Measurements from ENCODE around the gene IMMP2L. TPM values are rescaled to one million over a fixed set of nuclear protein-coding genes. Genes with fewer than 3 reads are reported as not detected.
A peak's percentile ranks its signal among the peaks of the same experiment; 100 is the strongest.

Gene IMMP2L
- total and polyA plus RNA-seq, 4 donors: 9.2 to 34.7 (median 11.1) TPM

- TF ChIP-seq CTCF (IDR thresholded peaks at IDR 0.05; ENCODE audit: control extremely low read depth, extremely low read depth): no peak
- H3K9ac ChIP-seq (ENCODE audit: insufficient read depth in 1 of 2, low read length in 2 of 2): no peak overlapping the region
- no peak overlapping the region for H3K27ac ChIP-seq (ENCODE audit: low read depth in 1 of 2, low read length in 1 of 2)
- DNase-seq (peak in 2 of 3 donors; percentile 64 to 74), ATAC-seq (ENCODE audit: insufficient read depth, low FRiP score) (no peak)
- H3K4me3 ChIP-seq: no peak overlapping the region
- no peaks in the 10 kb centered on the region for H3K36me3 ChIP-seq (ENCODE audit: control insufficient read depth in 4 of 4, insufficient read depth in 4 of 4, low read length in 4 of 4)
- peaks cover 0 to 14% (median 1%) of the 10 kb centered on the region in 5 donors for H3K4me1 ChIP-seq (ENCODE audit: control insufficient read depth in 5 of 5, insufficient read depth in 5 of 5, low read length in 5 of 5)
- no peaks in the 10 kb centered on the region for H3K9me3 ChIP-seq (ENCODE audit: control insufficient read depth in 4 of 4, insufficient read depth in 3 of 4, low read length in 3 of 4)
- H3K27me3 ChIP-seq (ENCODE audit: control insufficient read depth in 3 of 3, insufficient read depth in 3 of 3, low read length in 2 of 3): no peaks in the 10 kb centered on the region
- 70 to 77% methylated on average over 3 of the region's 3 CpGs for WGBS, 2 donors
Observed at GRCh38 chr7:110888641-110889040, 673.7 kb downstream of the IMMP2L start.

- Histone ChIP-seq H3K27me3 (ENCODE audit: control insufficient read depth in 3 of 3, insufficient read depth in 3 of 3, low read length in 2 of 3) (no peaks in the 10 kb centered on the region), H3K9ac (ENCODE audit: insufficient read depth in 1 of 2, low read length in 2 of 2) (no peak overlapping the region), H3K9me3 (ENCODE audit: control insufficient read depth in 4 of 4, insufficient read depth in 3 of 4, low read length in 3 of 4) (no peaks in the 10 kb centered on the region), H3K27ac (ENCODE audit: low read depth in 1 of 2, low read length in 1 of 2) (no peak overlapping the region), H3K4me3 (no peak overlapping the region), H3K4me1 (ENCODE audit: control insufficient read depth in 5 of 5, insufficient read depth in 5 of 5, low read length in 5 of 5) (peaks cover 0 to 14% (median 1%) of the 10 kb centered on the region in 5 donors), H3K36me3 (ENCODE audit: control insufficient read depth in 4 of 4, insufficient read depth in 4 of 4, low read length in 4 of 4) (no peaks in the 10 kb centered on the region)
- ATAC-seq (ENCODE audit: insufficient read depth, low FRiP score) (no peak), DNase-seq (no peak)
- WGBS, 2 donors: 81 to 93% methylated on average over 4 of the region's 4 CpGs
- TF ChIP-seq CTCF (IDR thresholded peaks at IDR 0.05; ENCODE audit: control extremely low read depth, extremely low read depth): no peak
Observed at GRCh38 chr7:110885474-110885873, 676.8 kb downstream of the IMMP2L start.

DNA sequence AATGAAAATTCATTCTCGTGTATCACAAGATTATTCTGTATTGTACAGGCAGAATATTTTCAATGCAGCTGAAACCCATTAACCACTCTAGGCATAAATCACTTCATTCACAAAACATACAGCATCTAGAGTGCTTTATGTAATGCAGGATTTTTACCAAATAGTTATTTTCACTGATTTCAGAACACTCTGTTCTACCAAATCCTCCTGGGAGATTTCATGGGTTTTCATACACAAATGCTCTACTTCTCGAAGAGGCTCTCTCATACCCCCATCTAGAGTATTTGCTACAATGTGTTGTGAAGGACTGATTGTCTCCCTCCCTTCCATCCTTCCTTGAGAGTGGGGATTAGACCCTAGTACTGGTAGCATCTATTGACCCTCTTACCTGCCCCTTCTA lies 680.6 kb downstream of the IMMP2L start:
- Histone ChIP-seq H3K27ac (ENCODE audit: low read depth in 1 of 2, low read length in 1 of 2) (no peak overlapping the region), H3K9ac (ENCODE audit: insufficient read depth in 1 of 2, low read length in 2 of 2) (no peak overlapping the region), H3K9me3 (ENCODE audit: control insufficient read depth in 4 of 4, insufficient read depth in 3 of 4, low read length in 3 of 4) (no peaks in the 10 kb centered on the region), H3K27me3 (ENCODE audit: control insufficient read depth in 3 of 3, insufficient read depth in 3 of 3, low read length in 2 of 3) (no peaks in the 10 kb centered on the region), H3K4me3 (no peak overlapping the region), H3K36me3 (ENCODE audit: control insufficient read depth in 4 of 4, insufficient read depth in 4 of 4, low read length in 4 of 4) (no peaks in the 10 kb centered on the region), H3K4me1 (ENCODE audit: control insufficient read depth in 5 of 5, insufficient read depth in 5 of 5, low read length in 5 of 5) (peaks cover 0 to 8% (median 0%) of the 10 kb centered on the region in 5 donors)
- DNase-seq (no peak), ATAC-seq (ENCODE audit: insufficient read depth, low FRiP score) (no peak)
- 89 to 95% methylated on average over 2 of the region's 2 CpGs for WGBS, 2 donors
- TF ChIP-seq CTCF (IDR thresholded peaks at IDR 0.05; ENCODE audit: control extremely low read depth, extremely low read depth): no peak

GRCh38 chr7:110880971-110881370 lies 681.3 kb downstream of the IMMP2L start:
- H3K4me3 ChIP-seq: no peak overlapping the region
- H3K9ac ChIP-seq (ENCODE audit: insufficient read depth in 1 of 2, low read length in 2 of 2): no peak overlapping the region
- H3K27me3 ChIP-seq (ENCODE audit: control insufficient read depth in 3 of 3, insufficient read depth in 3 of 3, low read length in 2 of 3): no peaks in the 10 kb centered on the region
- no peaks in the 10 kb centered on the region for H3K9me3 ChIP-seq (ENCODE audit: control insufficient read depth in 4 of 4, insufficient read depth in 3 of 4, low read length in 3 of 4)
- peaks cover 0 to 8% (median 0%) of the 10 kb centered on the region in 5 donors for H3K4me1 ChIP-seq (ENCODE audit: control insufficient read depth in 5 of 5, insufficient read depth in 5 of 5, low read length in 5 of 5)
- TF ChIP-seq CTCF (IDR thresholded peaks at IDR 0.05; ENCODE audit: control extremely low read depth, extremely low read depth): no peak
- no peaks in the 10 kb centered on the region for H3K36me3 ChIP-seq (ENCODE audit: control insufficient read depth in 4 of 4, insufficient read depth in 4 of 4, low read length in 4 of 4)
- DNase-seq: no peak
- no peak for ATAC-seq (ENCODE audit: insufficient read depth, low FRiP score)
- H3K27ac ChIP-seq (ENCODE audit: low read depth in 1 of 2, low read length in 1 of 2): no peak overlapping the region

Data from lung (tissue), 12 donors.